ENCODE measurements around the gene AGBL5. TPM values are rescaled to one million over a fixed set of nuclear protein-coding genes. Genes with fewer than 3 reads are reported as not detected.

AGBL5 gene
- total RNA-seq, 1 experiment from 2014 or later, result 40.0 TPM

- H3K79me2 ChIP-seq (ENCODE audit: insufficient read depth, low read length), result no peaks in the 10 kb centered on the region
- ChIA-PET POLR2A (interaction anchor here (0.7 to 1.5 kb wide), 5 partner anchors 12 to 253 kb away, joined by 3 to 5 read pairs (median 3); partner anchors contain the start of gene KHK), CTCF (interaction anchor here (0.8 to 2.3 kb wide), 5 partner anchors 21 to 229 kb away, joined by 3 to 21 read pairs (median 5); partner anchors contain the start of gene OST4), RAD21 (ENCODE audit: low non-redundant PET in 1 of 2, low total read pairs in 2 of 2, uncharacterized antibody in 2 of 2, unreplicated experiment in 2 of 2) (interaction anchor here (0.8 to 2.1 kb wide), 2 partner anchors 88 kb away, joined by 3 to 7 read pairs; no protein-coding TSS in a partner anchor)
- H3K9me2 ChIP-seq (ENCODE audit: insufficient read depth), result no peaks in the 10 kb centered on the region
- BruUV-seq (replicated peaks), result no TSS peak
- peak overlapping the region; percentile 57 for H3K9ac ChIP-seq (ENCODE audit: low read length)
- peaks cover 11 to 25% of the 10 kb centered on the region in 2 experiments for H3K4me1 ChIP-seq (ENCODE audit: control insufficient read depth in 1 of 2, insufficient read depth in 2 of 2, low read length in 2 of 2)
- peak overlapping the region; percentile 44 to 94 for H3K4me3 ChIP-seq (replicated peaks in 1 of 2; ENCODE audit: low read depth in 1 of 2, low read length in 2 of 2)
- no peaks in the 10 kb centered on the region for H3K9me3 ChIP-seq (ENCODE audit: control insufficient read depth in 1 of 2, insufficient read depth in 1 of 2, low read depth in 1 of 2, low read length in 2 of 2)
- peak; percentile 84 for ATAC-seq
- no peaks in the 10 kb centered on the region for H3K27me3 ChIP-seq (ENCODE audit: insufficient read depth, low read length)
- no peaks in the 10 kb centered on the region for H4K20me1 ChIP-seq (ENCODE audit: insufficient read depth)
- intact Hi-C loops (cut with micrococcal nuclease), result loop anchor here (1.0 kb wide), 2 partner anchors 18 to 89 kb away; partner anchors contain the start of gene TMEM214
- H3K36me3 ChIP-seq (ENCODE audit: control insufficient read depth in 1 of 2, insufficient read depth in 2 of 2, low read length in 2 of 2), result peaks cover 3 to 7% of the 10 kb centered on the region in 2 experiments; a peak in 2 of 4 replicates
- H2AFZ ChIP-seq (ENCODE audit: low read depth, low read length, poor library complexity, severe bottlenecking), result no peak overlapping the region
- peak; percentile 90 for DNase-seq (ENCODE audit: low read depth, low spot score)
- peak overlapping the region; percentile 100 for H3K4me2 ChIP-seq (ENCODE audit: low read length)
- peak overlapping the region; percentile 69 for H3K27ac ChIP-seq (ENCODE audit: low read depth, low read length)
- peak; percentile 3 for TF ChIP-seq TCF7L2 (IDR thresholded peaks at IDR 0.05; ENCODE audit: borderline replicate concordance, extremely low read depth, insufficient read depth, insufficient read length)
- TF ChIP-seq EZH2phosphoT487 (IDR thresholded peaks at IDR 0.05; ENCODE audit: borderline replicate concordance), result no peak
- TF ChIP-seq ELF1 (IDR thresholded peaks at IDR 0.05; ENCODE audit: borderline replicate concordance, low read depth), result no peak
- TF ChIP-seq ZBTB33 (IDR thresholded peaks at IDR 0.05; ENCODE audit: extremely low read depth, insufficient replicate concordance, low read length), result peak; percentile 71
- peak in 2 of 3 experiments; percentile 30 to 51; a peak in 4 of 6 replicates for TF ChIP-seq CTCF (IDR thresholded peaks at IDR 0.05 in 2 of 3, conservative IDR thresholded peaks at IDR 0.05 in 1 of 3; ENCODE audit: borderline replicate concordance in 1 of 3, insufficient read depth in 1 of 3, low read depth in 2 of 3, low read length in 2 of 3)
- TF ChIP-seq ZFX (IDR thresholded peaks at IDR 0.05), result no peak; the same call in 1 of the 2 replicates
- TF ChIP-seq POLR2AphosphoS5 (IDR thresholded peaks at IDR 0.05; ENCODE audit: low read depth, low read length), result peak; percentile 64
- TF ChIP-seq ATF3 (IDR thresholded peaks at IDR 0.05), result no peak
- no peak for TF ChIP-seq CBX3 (IDR thresholded peaks at IDR 0.05; ENCODE audit: low read depth)
- TF ChIP-seq CEBPB (IDR thresholded peaks at IDR 0.05; ENCODE audit: low read depth), result no peak
- TF ChIP-seq RAD21 (IDR thresholded peaks at IDR 0.05; ENCODE audit: low read depth), result no peak
- no peak for TF ChIP-seq MAX (IDR thresholded peaks at IDR 0.05)
- no peak for TF ChIP-seq REST (IDR thresholded peaks at IDR 0.05; ENCODE audit: low read depth)
- TF ChIP-seq FOSL1 (IDR thresholded peaks at IDR 0.05; ENCODE audit: low read depth), result no peak
- no peak for TF ChIP-seq SRF (IDR thresholded peaks at IDR 0.05; ENCODE audit: low read depth)
- no peak for TF ChIP-seq SP1 (IDR thresholded peaks at IDR 0.05; ENCODE audit: low read depth)
- peak; percentile 71 for TF ChIP-seq YY1 (IDR thresholded peaks at IDR 0.05; ENCODE audit: extremely low read depth, insufficient replicate concordance, low read depth, low read length)
- no peak for TF ChIP-seq JUND (IDR thresholded peaks at IDR 0.05)
Measured at GRCh38 chr2:27050281-27050995, 1.0 kb upstream of the AGBL5 start.

All from HCT116 (cell line).